ENCODE data around the gene RASGRF1.

DNA sequence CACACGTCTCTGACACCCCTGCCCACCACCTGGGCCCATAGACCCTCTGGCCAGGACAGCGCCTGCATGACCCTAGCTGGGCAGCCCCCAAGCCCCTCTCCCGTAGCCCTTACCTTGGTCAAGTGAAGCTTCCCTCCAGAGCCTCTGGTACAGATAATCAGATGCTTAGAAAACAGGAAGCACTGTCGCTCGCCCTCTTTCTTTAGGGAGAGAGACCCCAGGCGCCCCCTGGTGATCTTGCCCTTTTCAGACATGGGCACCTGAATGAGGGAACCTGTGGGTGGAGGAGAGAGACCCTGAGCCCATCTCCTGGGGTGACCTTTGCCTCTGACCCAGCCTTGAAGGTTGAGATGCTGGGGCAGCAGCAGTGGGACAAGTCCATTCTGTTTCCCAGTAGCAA lies 65.4 kb downstream of the RASGRF1 start:
- TF ChIP-seq CTCF (IDR thresholded peaks at IDR 0.05) (no peak), POLR2AphosphoS5 (IDR thresholded peaks at IDR 0.05) (no peak), EP300 (IDR thresholded peaks at IDR 0.05) (no peak), POLR2A (IDR thresholded peaks at IDR 0.05) (no peak)
